Raji (cell line): Measurements from ENCODE around the gene CLN5.

ENCODE experiments used
- POLR2A ChIP-seq: IDR thresholded peaks from 2 replicates; pipeline ENCODE4 v1.6.1; 2011; ENCODE audit warnings: low read depth, low read length, control low read depth; ENCODE audit not compliant: insufficient read depth

CLN5 gene

DNA sequence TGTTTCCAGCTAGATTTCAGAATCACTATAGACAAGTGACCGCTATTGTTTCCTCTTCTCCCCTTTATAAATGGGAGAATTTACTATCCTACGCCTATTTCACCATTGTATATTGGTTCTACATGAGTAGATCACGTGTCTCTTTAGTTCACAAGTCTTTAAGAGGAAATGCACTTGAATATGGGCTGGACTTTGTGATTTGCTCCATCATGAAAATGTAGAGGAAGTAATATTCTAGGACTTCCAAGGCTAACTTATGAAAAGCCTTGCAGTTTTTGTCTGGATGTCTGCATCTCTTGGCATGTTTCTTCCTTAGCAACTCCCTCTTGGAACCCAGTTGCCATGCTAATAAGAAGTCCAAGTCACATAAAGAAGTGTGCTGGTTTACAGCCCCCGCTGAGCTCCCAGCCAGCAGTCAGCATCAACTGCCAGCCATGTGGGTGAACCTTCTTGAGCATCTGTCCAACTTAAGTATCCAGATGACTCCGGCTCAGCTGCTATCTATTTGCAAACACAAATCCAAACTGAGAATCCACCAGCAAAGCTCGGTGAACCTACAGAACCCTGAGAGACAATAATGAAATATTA, 39.9 kb downstream of the CLN5 start:
- no peak for TF ChIP-seq POLR2A

DNA sequence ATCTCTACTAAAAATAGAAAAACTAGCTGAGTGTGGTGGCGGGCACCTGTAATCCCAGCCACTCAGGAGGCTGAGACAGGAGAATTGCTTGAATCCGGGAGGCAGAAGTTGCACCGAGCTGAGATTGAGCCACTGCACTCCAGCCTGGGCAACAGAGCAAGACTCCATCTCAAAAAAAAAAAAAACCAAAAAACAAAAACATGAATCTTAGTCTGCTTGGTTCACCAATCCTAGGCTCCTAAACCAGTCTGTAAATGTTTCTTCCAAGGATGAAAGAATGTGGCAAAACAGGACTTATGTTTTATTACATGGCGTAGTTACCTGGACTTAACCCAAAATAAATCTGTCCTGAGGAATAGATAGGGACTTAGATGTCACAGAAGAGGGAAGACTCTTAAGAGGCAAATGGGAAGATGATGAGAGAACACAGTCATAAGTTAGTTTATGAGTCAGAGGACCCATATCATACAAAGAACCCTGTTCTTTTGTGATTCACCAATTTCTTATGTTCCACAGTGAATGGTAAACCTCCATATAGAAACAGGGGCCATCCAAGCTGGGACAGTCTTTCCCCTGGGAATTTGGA, 41.9 kb downstream of the CLN5 start:
- TF ChIP-seq POLR2A: no peak

DNA sequence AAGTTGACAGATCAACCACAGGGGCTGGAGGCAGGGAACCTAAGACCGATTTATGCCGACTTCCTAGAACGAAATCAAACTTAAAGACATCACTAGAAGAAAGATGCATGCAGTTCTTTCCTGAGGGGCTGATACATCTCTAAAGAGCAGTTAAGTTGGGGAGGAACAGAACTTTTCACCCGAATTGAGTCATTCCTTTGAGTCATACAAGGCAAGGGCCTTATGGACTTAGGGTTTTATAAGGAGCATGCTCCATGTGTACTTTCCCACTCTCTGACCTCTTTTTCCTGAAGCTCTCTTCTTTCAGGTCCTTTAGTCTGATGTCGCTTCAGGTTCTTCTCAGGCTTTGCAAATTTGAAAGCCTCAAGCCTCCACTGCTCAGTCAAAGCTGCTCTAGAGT, 43.0 kb downstream of the CLN5 start:
- TF ChIP-seq POLR2A: no peak

- TF ChIP-seq POLR2A: no peak
Observed at GRCh38 chr13:77036279-77036678, 44.4 kb downstream of the CLN5 start.

GRCh38 chr13:77038907-77039480, 47.1 kb downstream of the CLN5 start:
- TF ChIP-seq POLR2A: no peak

- no peak for TF ChIP-seq POLR2A
Observed at GRCh38 chr13:77040076-77040475, 48.2 kb downstream of the CLN5 start.

GRCh38 chr13:77040835-77041234, 49.0 kb downstream of the CLN5 start:
- no peak for TF ChIP-seq POLR2A

DNA sequence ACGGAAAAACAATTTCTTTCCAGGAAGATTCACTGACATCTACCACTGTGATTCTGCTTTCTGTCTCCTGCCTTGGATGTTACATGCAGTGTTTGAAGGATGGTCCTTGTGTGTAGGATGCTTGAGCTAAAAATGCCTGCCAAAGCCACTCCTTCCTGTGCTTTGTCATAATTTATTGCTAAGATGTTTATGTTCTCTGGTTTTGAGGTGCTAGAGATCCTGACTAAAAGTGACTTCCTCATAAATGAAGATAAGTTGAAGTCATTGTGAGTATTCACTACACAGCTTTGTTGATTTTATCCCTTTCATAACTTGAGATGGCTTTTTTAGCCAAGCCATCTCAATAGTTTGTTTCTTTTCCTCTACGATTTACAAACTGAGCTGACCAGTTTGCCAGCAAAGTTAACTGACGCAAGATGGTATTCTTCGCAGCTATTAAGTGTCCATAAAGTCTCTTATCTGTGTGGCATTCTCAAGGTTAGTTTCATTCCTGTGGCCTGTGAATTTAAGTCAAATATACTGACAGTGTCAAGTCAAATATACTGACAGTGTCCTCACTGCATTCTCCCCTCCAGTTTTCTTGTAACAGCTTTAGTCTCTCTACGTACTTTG, 50.8 kb downstream of the CLN5 start:
- no peak for TF ChIP-seq POLR2A

- no peak for TF ChIP-seq POLR2A
Observed at GRCh38 chr13:77047649-77048343, 55.9 kb downstream of the CLN5 start.

DNA sequence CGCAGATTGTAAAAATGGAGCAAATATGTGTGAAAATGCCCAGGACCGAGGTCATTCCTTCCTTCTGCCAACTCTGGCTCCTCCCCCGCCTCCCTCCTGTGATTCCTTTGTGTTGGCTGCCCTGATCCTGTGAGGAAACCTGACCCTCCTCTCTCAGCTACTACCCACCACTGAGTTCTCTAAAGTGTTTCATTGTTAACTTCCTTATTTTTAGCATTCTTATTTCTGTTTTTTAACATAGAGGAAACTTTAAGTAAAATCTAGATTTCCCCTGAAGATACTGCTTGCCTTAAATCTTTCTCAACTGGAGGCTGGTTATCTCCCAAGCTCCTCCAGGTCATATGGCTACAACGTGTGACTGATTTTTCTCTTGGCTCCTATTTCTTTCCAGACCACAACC, 56.8 kb downstream of the CLN5 start:
- TF ChIP-seq POLR2A: no peak

DNA sequence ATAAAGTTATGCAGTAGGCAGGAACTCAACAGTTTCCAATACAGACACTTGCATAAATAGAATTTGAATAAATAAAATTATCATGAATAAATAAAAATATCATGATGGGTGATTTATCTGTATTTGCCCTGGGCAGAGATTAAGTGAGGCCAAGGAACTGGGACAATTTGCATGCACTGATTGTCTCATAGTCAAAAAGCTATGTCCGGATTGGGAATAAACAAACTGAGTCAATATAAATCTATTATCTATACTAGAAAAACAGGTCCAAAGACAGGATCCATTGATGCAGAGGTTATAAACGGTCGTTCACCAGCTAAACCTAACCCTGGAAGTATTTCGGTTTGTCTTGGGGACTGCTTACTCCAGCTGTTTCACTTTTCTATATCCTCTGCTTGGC, 61.3 kb downstream of the CLN5 start:
- TF ChIP-seq POLR2A: no peak
